ENCODE data around the gene CCDC170.

The CCDC170 gene

DNA sequence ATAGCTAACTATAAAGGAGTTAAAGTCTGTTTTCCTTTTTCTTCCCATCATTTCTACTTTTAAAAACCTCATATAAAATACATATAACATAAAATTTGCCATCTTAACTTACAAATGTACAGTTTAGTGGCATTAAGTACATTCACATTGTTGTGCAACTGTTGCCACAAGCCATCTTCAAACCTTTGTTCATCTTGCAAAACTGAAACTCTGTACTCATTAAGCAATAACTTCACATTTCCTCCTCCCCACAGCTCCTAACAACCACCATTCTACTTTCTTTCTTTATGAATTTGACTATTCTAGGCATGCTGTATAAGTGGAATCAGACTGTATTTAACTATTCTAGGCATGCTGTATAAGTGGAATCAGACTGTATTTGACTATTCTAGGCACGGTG, 4.5 kb downstream of the CCDC170 start:
- no peaks in the 10 kb centered on the region for H3K9me2 ChIP-seq (replicated peaks; ENCODE audit: low read depth, low read length)
- H3K79me2 ChIP-seq (ENCODE audit: insufficient read depth, low read length), result no peaks in the 10 kb centered on the region
- H3K4me2 ChIP-seq (ENCODE audit: low read depth, low read length, poor library complexity, severe bottlenecking), result no peak overlapping the region
- peak overlapping the region; percentile 75 for H2AFZ ChIP-seq (ENCODE audit: low read length)
- H3F3A ChIP-seq (ENCODE audit: low read depth), result no peaks in the 10 kb centered on the region
- no peaks in the 10 kb centered on the region for H4K20me1 ChIP-seq (ENCODE audit: insufficient read depth, low read length, poor library complexity, severe bottlenecking)
- no peak for TF ChIP-seq CTCF (conservative IDR thresholded peaks at IDR 0.05; ENCODE audit: low read length)
- no peak for TF ChIP-seq EZH2phosphoT487 (IDR thresholded peaks at IDR 0.05; ENCODE audit: borderline replicate concordance)
- H3K9me3 ChIP-seq (ENCODE audit: insufficient read depth, low read depth, low read length), result no peaks in the 10 kb centered on the region
- no peaks in the 10 kb centered on the region for H3K4me1 ChIP-seq (ENCODE audit: insufficient read depth, low read length, poor library complexity, severe bottlenecking)
- H3K36me3 ChIP-seq (ENCODE audit: insufficient read depth, low read length), result no peaks in the 10 kb centered on the region
- no peaks in the 10 kb centered on the region for H3K27me3 ChIP-seq (ENCODE audit: insufficient read depth, low read length, poor library complexity, severe bottlenecking)
- no peak overlapping the region for H3K4me3 ChIP-seq (ENCODE audit: low read length, poor library complexity, severe bottlenecking)
- H3K9ac ChIP-seq (ENCODE audit: low read depth, low read length, poor library complexity, severe bottlenecking), result no peak overlapping the region

DNA sequence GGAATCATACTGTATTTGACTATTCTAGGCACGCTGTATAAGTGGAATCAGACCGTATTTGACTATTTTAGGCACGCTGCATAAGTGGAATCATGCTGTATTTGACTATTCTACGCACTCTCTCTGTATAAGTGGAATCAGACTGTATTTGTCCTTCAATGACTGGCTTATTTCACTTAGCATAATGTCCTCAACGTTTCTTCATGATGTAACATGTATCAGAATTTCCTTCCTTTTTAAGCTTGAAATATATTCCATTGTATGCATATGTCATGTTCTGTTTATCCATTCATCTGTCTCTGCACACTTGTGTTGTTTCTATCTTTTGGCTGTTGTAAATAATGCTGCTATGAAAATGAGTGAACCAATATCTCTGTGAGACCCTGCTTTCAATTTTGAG, 5.7 kb downstream of the CCDC170 start:
- Histone ChIP-seq H2AFZ (ENCODE audit: low read length) (no peak overlapping the region), H3K4me3 (ENCODE audit: low read length, poor library complexity, severe bottlenecking) (no peak overlapping the region), H4K20me1 (ENCODE audit: insufficient read depth, low read length, poor library complexity, severe bottlenecking) (no peaks in the 10 kb centered on the region), H3K36me3 (ENCODE audit: insufficient read depth, low read length) (no peaks in the 10 kb centered on the region), H3K9me2 (replicated peaks; ENCODE audit: low read depth, low read length) (no peaks in the 10 kb centered on the region), H3K4me1 (ENCODE audit: insufficient read depth, low read length, poor library complexity, severe bottlenecking) (no peaks in the 10 kb centered on the region), H3K27me3 (ENCODE audit: insufficient read depth, low read length, poor library complexity, severe bottlenecking) (no peaks in the 10 kb centered on the region), H3K79me2 (ENCODE audit: insufficient read depth, low read length) (no peaks in the 10 kb centered on the region), H3K9me3 (ENCODE audit: insufficient read depth, low read depth, low read length) (no peaks in the 10 kb centered on the region), H3K4me2 (ENCODE audit: low read depth, low read length, poor library complexity, severe bottlenecking) (no peak overlapping the region), H3K9ac (ENCODE audit: low read depth, low read length, poor library complexity, severe bottlenecking) (no peak overlapping the region), H3F3A (ENCODE audit: low read depth) (no peaks in the 10 kb centered on the region)
- TF ChIP-seq EZH2phosphoT487 (IDR thresholded peaks at IDR 0.05; ENCODE audit: borderline replicate concordance) (no peak), CTCF (conservative IDR thresholded peaks at IDR 0.05; ENCODE audit: low read length) (no peak)

DNA sequence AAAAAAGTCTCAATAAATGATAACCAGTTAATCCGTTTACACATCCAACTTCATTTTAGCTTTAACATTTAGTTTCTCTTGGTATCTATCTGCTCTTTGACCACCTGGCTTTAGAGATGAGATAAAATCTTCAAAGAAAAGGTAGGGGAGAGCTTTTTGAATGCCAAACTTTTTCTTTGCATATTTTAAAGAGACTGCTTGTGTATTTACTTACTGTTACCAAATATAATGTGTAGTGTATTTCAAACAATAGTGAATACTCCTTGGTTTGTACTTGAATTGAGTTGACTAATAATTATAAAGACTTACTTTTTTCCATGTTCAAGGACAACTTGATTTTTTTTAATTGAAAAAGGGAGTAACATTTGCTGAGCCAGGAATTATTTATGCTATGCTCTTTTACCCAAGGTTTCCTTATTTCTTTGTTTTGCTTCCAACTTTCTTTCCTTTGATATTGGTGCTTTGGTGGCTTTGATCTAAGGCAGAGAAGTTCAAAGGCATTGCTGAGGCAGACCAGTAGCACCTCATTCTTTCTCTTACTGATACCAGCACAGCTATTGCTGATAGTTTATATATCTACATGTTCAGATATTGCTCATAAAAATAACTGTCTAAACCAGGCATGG, 7.8 kb downstream of the CCDC170 start:
- TF ChIP-seq EZH2phosphoT487 (IDR thresholded peaks at IDR 0.05; ENCODE audit: borderline replicate concordance), result no peak
- no peak for TF ChIP-seq CTCF (conservative IDR thresholded peaks at IDR 0.05; ENCODE audit: low read length)
- Histone ChIP-seq H3K27me3 (ENCODE audit: insufficient read depth, low read length, poor library complexity, severe bottlenecking) (no peaks in the 10 kb centered on the region), H3K36me3 (ENCODE audit: insufficient read depth, low read length) (no peaks in the 10 kb centered on the region), H3K79me2 (ENCODE audit: insufficient read depth, low read length) (no peaks in the 10 kb centered on the region), H3K9me2 (replicated peaks; ENCODE audit: low read depth, low read length) (no peaks in the 10 kb centered on the region), H3K4me2 (ENCODE audit: low read depth, low read length, poor library complexity, severe bottlenecking) (no peak overlapping the region), H2AFZ (ENCODE audit: low read length) (no peak overlapping the region), H4K20me1 (ENCODE audit: insufficient read depth, low read length, poor library complexity, severe bottlenecking) (no peaks in the 10 kb centered on the region), H3K4me3 (ENCODE audit: low read length, poor library complexity, severe bottlenecking) (no peak overlapping the region), H3K4me1 (ENCODE audit: insufficient read depth, low read length, poor library complexity, severe bottlenecking) (no peaks in the 10 kb centered on the region), H3K9me3 (ENCODE audit: insufficient read depth, low read depth, low read length) (no peaks in the 10 kb centered on the region), H3K9ac (ENCODE audit: low read depth, low read length, poor library complexity, severe bottlenecking) (no peak overlapping the region), H3F3A (ENCODE audit: low read depth) (no peaks in the 10 kb centered on the region)

Data from Loucy (cell line).